ENCODE results near the gene XG. TPM values are rescaled to one million over a fixed set of nuclear protein-coding genes. Genes with fewer than 3 reads are reported as not detected.
"Not testable (repeated sequence)": the region's sequence is repeated elsewhere in the genome, so short reads cannot be mapped to it uniquely, and the experiment has no call there.

The XG gene
- not detected for total RNA-seq (2013)
- not detected for polyA plus RNA-seq
- not detected in 2 replicates for polyA minus RNA-seq
- 0 to 1.1 (median 0.52) reads per million in 11 experiments for total RNA-seq

- H3K36me3 ChIP-seq (replicated peaks in 1 of 2; ENCODE audit: control insufficient read depth in 1 of 2, insufficient read depth in 2 of 2, low read length in 2 of 2); H3K4me3 ChIP-seq (replicated peaks in 1 of 3; ENCODE audit: low read depth in 2 of 3, low read length in 3 of 3); DNase-seq; H3K9ac ChIP-seq (ENCODE audit: insufficient read depth, low read length, poor library complexity, severe bottlenecking); H2AFZ ChIP-seq (ENCODE audit: insufficient read depth, low read depth, low read length, poor library complexity, severe bottlenecking); H3K36me3 Mint-ChIP-seq; H3K79me2 ChIP-seq (ENCODE audit: insufficient read depth, low read length); H4K20me1 ChIP-seq (ENCODE audit: insufficient read depth, low read length); H3K9me3 ChIP-seq (replicated peaks in 1 of 2; ENCODE audit: control insufficient read depth in 1 of 2, insufficient read depth in 1 of 2, low read length in 2 of 2); H3K27ac Mint-ChIP-seq; H3K4me1 ChIP-seq (ENCODE audit: control insufficient read depth in 1 of 2, insufficient read depth in 2 of 2, low read length in 2 of 2); H3K4me1 Mint-ChIP-seq; H3K27me3 ChIP-seq (ENCODE audit: control insufficient read depth in 2 of 2, insufficient read depth in 2 of 2, low read length in 2 of 2); H3K4me2 ChIP-seq (replicated peaks; ENCODE audit: extremely low read depth, low read length, poor library complexity, severe bottlenecking); H3K4me3 Mint-ChIP-seq; intact Hi-C loops (cut with micrococcal nuclease); H3K9me3 Mint-ChIP-seq; H3K27ac ChIP-seq (ENCODE audit: low read depth in 1 of 2, low read length in 2 of 2); H3K27me3 Mint-ChIP-seq (ENCODE audit: low read depth in 3 of 3): not testable (repeated sequence)
- WGBS (ENCODE audit: insufficient coverage), result 82% methylated on average over 4 of the region's 11 CpGs
Observed at GRCh38 chrX:2751874-2752300, at the start of gene XG. XG (plus strand) TSS chrX:2752040; CDS start chrX:2752275, 235 bp downstream.

DNA sequence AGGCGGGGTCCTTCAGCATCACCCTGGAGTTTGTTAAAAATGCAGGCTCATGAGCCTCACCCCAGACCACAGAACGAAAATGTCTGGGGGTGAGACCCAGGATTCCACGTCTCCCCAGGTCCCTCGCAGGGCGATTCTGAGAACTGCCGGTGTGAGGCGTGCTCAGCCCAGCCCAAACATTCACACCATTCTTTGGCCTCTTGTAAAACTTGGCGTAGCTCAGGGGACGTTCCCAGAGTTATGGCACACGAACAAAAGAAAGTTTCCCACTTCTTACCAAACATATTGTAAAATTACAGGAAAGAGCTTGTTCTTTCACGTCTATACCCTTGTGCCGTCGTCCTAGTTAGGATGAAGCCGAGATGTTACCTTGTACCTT, 47.9 kb upstream of the XG start:
- no peak overlapping the region for H3K27ac ChIP-seq (ENCODE audit: low read depth in 1 of 2, low read length in 2 of 2)
- peaks cover 47% of the 10 kb centered on the region for H4K20me1 ChIP-seq (ENCODE audit: insufficient read depth, low read length)
- H2AFZ ChIP-seq (ENCODE audit: insufficient read depth, low read depth, low read length, poor library complexity, severe bottlenecking), result no peak overlapping the region
- H3K27me3 ChIP-seq (ENCODE audit: control insufficient read depth in 2 of 2, insufficient read depth in 2 of 2, low read length in 2 of 2), result no peaks in the 10 kb centered on the region
- Mint-ChIP-seq H3K36me3 (peaks cover 51 to 65% of the 10 kb centered on the region in 2 donors), H3K9me3 (peaks cover 0 to 12% (median 1%) of the 10 kb centered on the region in 7 donors), H3K27ac (peak overlapping the region in 2 of 7 donors; percentile 79 to 97), H3K4me3 (no peak overlapping the region), H3K27me3 (ENCODE audit: low read depth in 3 of 3) (peaks cover 0 to 10% (median 2%) of the 10 kb centered on the region in 3 donors), H3K4me1 (peaks cover 64% of the 10 kb centered on the region)
- WGBS (ENCODE audit: insufficient coverage), result 91% methylated on average over 8 of the region's 14 CpGs
- no peak overlapping the region for H3K9ac ChIP-seq (ENCODE audit: insufficient read depth, low read length, poor library complexity, severe bottlenecking)
- intact Hi-C loops (cut with micrococcal nuclease), result no loop called here
- H3K4me2 ChIP-seq (replicated peaks; ENCODE audit: extremely low read depth, low read length, poor library complexity, severe bottlenecking), result no peak overlapping the region
- TF ChIP-seq CTCF (IDR thresholded peaks at IDR 0.05), result no peak
- H3K9me3 ChIP-seq (replicated peaks in 1 of 2; ENCODE audit: control insufficient read depth in 1 of 2, insufficient read depth in 1 of 2, low read length in 2 of 2), result no peaks in the 10 kb centered on the region
- peaks cover 89% of the 10 kb centered on the region for H3K79me2 ChIP-seq (ENCODE audit: insufficient read depth, low read length)
- H3K4me3 ChIP-seq (replicated peaks in 1 of 3; ENCODE audit: low read depth in 2 of 3, low read length in 3 of 3), result no peak overlapping the region
- no peak for DNase-seq
- H3K4me1 ChIP-seq (ENCODE audit: control insufficient read depth in 1 of 2, insufficient read depth in 2 of 2, low read length in 2 of 2), result peaks cover 40 to 44% of the 10 kb centered on the region in 2 donors
- peaks cover 0 to 9% of the 10 kb centered on the region in 2 donors for H3K36me3 ChIP-seq (replicated peaks in 1 of 2; ENCODE audit: control insufficient read depth in 1 of 2, insufficient read depth in 2 of 2, low read length in 2 of 2)

Measured in CD14-positive monocyte (primary cell).